WI38 (cell line): ENCODE results near the gene SLC50A1.
A peak's percentile ranks its signal among the peaks of the same experiment; 100 is the strongest.

ENCODE experiments used
- H3K4me3 ChIP-seq: 2 replicates; pipeline ENCODE4 v1.5.1; 2011; ENCODE audit warnings: low read depth, mild to moderate bottlenecking, control low read depth, low read length
- TF ChIP-seq, protein P1 (sequence below): IDR thresholded peaks from 2 replicates; pipeline ENCODE4 v1.5.1; 2012; ENCODE audit warnings: low read depth, mild to moderate bottlenecking, control low read depth, low read length

The SLC50A1 gene

GRCh38 chr1:155175281-155175926 lies 39.8 kb downstream of the SLC50A1 start:
- peak overlapping the region; percentile 76; the same call in 1 of the 2 replicates for H3K4me3 ChIP-seq
- TF ChIP-seq, protein P1, sequence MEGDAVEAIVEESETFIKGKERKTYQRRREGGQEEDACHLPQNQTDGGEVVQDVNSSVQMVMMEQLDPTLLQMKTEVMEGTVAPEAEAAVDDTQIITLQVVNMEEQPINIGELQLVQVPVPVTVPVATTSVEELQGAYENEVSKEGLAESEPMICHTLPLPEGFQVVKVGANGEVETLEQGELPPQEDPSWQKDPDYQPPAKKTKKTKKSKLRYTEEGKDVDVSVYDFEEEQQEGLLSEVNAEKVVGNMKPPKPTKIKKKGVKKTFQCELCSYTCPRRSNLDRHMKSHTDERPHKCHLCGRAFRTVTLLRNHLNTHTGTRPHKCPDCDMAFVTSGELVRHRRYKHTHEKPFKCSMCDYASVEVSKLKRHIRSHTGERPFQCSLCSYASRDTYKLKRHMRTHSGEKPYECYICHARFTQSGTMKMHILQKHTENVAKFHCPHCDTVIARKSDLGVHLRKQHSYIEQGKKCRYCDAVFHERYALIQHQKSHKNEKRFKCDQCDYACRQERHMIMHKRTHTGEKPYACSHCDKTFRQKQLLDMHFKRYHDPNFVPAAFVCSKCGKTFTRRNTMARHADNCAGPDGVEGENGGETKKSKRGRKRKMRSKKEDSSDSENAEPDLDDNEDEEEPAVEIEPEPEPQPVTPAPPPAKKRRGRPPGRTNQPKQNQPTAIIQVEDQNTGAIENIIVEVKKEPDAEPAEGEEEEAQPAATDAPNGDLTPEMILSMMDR, result no peak

DNA sequence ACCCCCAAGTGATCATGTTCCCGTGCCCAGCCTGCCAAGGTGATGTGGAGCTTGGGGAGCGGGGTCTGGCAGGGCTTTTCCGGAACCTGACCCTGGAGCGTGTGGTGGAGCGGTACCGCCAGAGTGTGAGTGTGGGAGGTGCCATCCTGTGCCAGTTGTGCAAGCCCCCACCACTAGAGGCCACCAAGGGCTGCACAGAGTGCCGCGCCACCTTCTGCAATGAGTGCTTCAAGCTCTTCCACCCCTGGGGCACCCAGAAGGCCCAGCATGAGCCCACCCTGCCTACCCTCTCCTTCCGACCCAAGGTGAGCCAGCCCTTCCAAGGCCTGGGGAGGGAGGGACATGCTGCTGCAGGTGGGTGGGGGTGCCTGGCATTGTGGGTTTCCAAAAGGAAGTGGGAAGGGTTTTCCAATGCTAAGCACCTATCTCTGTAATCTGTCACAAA lies 40.3 kb downstream of the SLC50A1 start:
- TF ChIP-seq, protein P1, result no peak
- H3K4me3 ChIP-seq, result no peak overlapping the region

DNA sequence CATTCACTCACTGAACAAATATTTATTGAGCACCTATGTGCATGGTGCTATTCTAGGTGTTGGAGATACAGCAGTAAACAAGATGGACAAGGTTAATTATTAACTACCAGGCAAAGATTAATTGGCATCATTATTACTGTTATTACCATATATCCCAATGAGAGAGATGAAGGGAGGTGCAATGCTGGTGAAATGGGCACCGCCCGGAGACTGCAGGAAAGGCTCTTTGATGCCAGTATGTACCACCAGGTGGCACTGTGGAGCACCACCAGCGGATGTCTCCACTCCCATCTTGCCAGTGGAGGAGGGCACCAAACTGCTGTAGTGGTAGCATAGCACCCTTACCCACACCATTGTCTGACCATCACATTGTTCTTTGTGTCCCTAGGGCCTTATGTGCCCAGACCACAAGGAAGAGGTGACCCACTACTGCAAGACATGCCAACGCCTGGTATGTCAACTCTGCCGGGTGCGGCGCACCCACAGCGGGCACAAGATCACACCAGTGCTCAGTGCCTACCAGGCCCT lies 41.0 kb downstream of the SLC50A1 start:
- H3K4me3 ChIP-seq, result no peak overlapping the region

GRCh38 chr1:155177192-155177917 lies 41.7 kb downstream of the SLC50A1 start:
- TF ChIP-seq, protein P1, result no peak
- H3K4me3 ChIP-seq, result no peak overlapping the region

More for the DNA sequence above, 41.0 kb downstream of the SLC50A1 start:
- TF ChIP-seq, protein P1, result peak; percentile 82

DNA sequence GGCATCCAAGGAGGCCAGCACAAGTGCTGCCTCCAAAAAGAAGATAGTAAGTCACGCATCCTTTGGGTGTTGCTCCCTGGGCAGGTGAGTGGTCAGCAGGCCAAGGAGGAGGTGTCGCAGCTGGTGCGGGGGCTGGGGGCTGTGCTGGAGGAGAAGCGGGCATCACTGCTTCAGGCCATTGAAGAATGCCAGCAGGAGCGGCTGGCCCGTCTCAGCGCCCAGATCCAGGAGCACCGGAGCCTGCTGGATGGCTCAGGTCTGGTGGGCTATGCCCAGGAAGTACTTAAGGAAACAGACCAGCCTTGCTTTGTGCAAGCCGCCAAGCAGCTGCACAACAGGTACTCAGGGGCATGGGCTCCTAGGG lies 42.2 kb downstream of the SLC50A1 start:
- no peak overlapping the region for H3K4me3 ChIP-seq
- TF ChIP-seq, protein P1, result no peak

GRCh38 chr1:155178441-155179111 lies 42.9 kb downstream of the SLC50A1 start:
- TF ChIP-seq, protein P1, result no peak
- no peak overlapping the region for H3K4me3 ChIP-seq
